ENCODE measurements around the gene CDH15.

Gene CDH15

GRCh38 chr16:89140981-89141883, 30.3 kb upstream of the CDH15 start:
- no peak for DNase-seq

GRCh38 chr16:89141884-89142267, 29.7 kb upstream of the CDH15 start:
- DNase-seq: no peak

GRCh38 chr16:89142474-89143195, 28.9 kb upstream of the CDH15 start:
- no peak for DNase-seq

- DNase-seq: no peak
These were observed 28.3 kb upstream of the CDH15 start for GRCh38 chr16:89143201-89143741.

GRCh38 chr16:89143911-89144675, 27.5 kb upstream of the CDH15 start:
- no peak for DNase-seq

- DNase-seq: no peak
These were observed 26.9 kb upstream of the CDH15 start for GRCh38 chr16:89144681-89145080.

GRCh38 chr16:89145406-89146161, 26.0 kb upstream of the CDH15 start:
- DNase-seq: no peak

- DNase-seq: no peak
These were observed 25.1 kb upstream of the CDH15 start for GRCh38 chr16:89146211-89147005.

- DNase-seq: no peak
These were observed 24.3 kb upstream of the CDH15 start for GRCh38 chr16:89147085-89147817.

GRCh38 chr16:89149386-89149785, 22.2 kb upstream of the CDH15 start:
- no peak for DNase-seq

GRCh38 chr16:89150090-89150835, 21.3 kb upstream of the CDH15 start:
- DNase-seq: no peak

GRCh38 chr16:89150981-89151380, 20.6 kb upstream of the CDH15 start:
- no peak for DNase-seq

GRCh38 chr16:89152831-89153700, 18.5 kb upstream of the CDH15 start:
- DNase-seq: no peak

- no peak for DNase-seq
These were observed 17.7 kb upstream of the CDH15 start for GRCh38 chr16:89153848-89154271.

- no peak for DNase-seq
These were observed 17.0 kb upstream of the CDH15 start for GRCh38 chr16:89154390-89155183.

- DNase-seq: no peak
These were observed 16.3 kb upstream of the CDH15 start for GRCh38 chr16:89155184-89155679.

- DNase-seq: no peak
These were observed 15.5 kb upstream of the CDH15 start for GRCh38 chr16:89155851-89156739.
